Astrocyte (in vitro differentiated cells and primary cell): Measurements from ENCODE around the gene GTPBP2. TPM values are rescaled to one million over a fixed set of nuclear protein-coding genes. Genes with fewer than 3 reads are reported as not detected.

Source experiments
- DNase-seq: peaks from one replicate; pipeline ENCODE4 v3.0.0-alpha.2; 2010; ENCODE audit warnings: low read depth
- FAIRE-seq: peaks from 2 replicates; lab custom pipeline; 2011; peaks lifted over from hg19 to GRCh38; lab: Jason Lieb, UNC
- H2AFZ ChIP-seq: 2 replicates; pipeline ENCODE4 v1.6.0; 2012; ENCODE audit warnings: low read depth, low read length, inconsistent platforms
- H3K27ac ChIP-seq: 2 replicates; pipeline ENCODE4 v1.5.1; 2011; ENCODE audit warnings: low read depth, low read length, inconsistent platforms
- H3K27me3 ChIP-seq: 2 replicates; pipeline ENCODE4 v1.6.0; 2011; ENCODE audit warnings: low read length, inconsistent platforms; ENCODE audit not compliant: insufficient read depth
- H3K36me3 ChIP-seq: 2 replicates; pipeline ENCODE4 v1.5.1; 2011; ENCODE audit warnings: low read length, inconsistent platforms; ENCODE audit not compliant: insufficient read depth
- H3K4me1 ChIP-seq: 2 replicates; pipeline ENCODE4 v1.5.1; 2011; ENCODE audit warnings: low read length, inconsistent platforms; ENCODE audit not compliant: insufficient read depth
- H3K4me2 ChIP-seq: 2 replicates; pipeline ENCODE4 v1.6.0; 2012; ENCODE audit warnings: low read length, inconsistent platforms
- H3K4me3 ChIP-seq: 2 replicates; pipeline ENCODE4 v1.5.1; 2011; ENCODE audit warnings: low read depth, mild to moderate bottlenecking, low read length, inconsistent platforms; ENCODE audit not compliant: insufficient read depth
- H3K79me2 ChIP-seq: 2 replicates; pipeline ENCODE4 v1.6.0; 2012; ENCODE audit warnings: mild to moderate bottlenecking, low read length, inconsistent platforms; ENCODE audit not compliant: insufficient read depth
- H3K9ac ChIP-seq: 2 replicates; pipeline ENCODE4 v1.6.0; 2012; ENCODE audit warnings: mild to moderate bottlenecking, low read length, inconsistent platforms
- H3K9me3 ChIP-seq: 2 replicates; pipeline ENCODE4 v1.5.1; 2012; ENCODE audit warnings: low read depth, mild to moderate bottlenecking, low read length, inconsistent platforms; ENCODE audit not compliant: insufficient read depth
- H4K20me1 ChIP-seq: 2 replicates; pipeline ENCODE4 v1.6.0; 2012; ENCODE audit warnings: low read length, inconsistent platforms; ENCODE audit not compliant: insufficient read depth
- H3K27ac Mint-ChIP-seq: one replicate; pipeline ENCODE4 v1.8.0; 2021; ENCODE audit warnings: mild to moderate bottlenecking, mixed read lengths; ENCODE audit not compliant: unreplicated experiment
- H3K27me3 Mint-ChIP-seq: one replicate; pipeline ENCODE4 v1.8.0; 2021; ENCODE audit warnings: low read depth, mixed read lengths; ENCODE audit not compliant: unreplicated experiment
- H3K36me3 Mint-ChIP-seq: one replicate; pipeline ENCODE4 v1.8.0; 2021; ENCODE audit warnings: low read depth, mixed read lengths; ENCODE audit not compliant: unreplicated experiment
- H3K4me1 Mint-ChIP-seq: one replicate; pipeline ENCODE4 v1.8.0; 2021; ENCODE audit warnings: low read depth, mixed read lengths; ENCODE audit not compliant: unreplicated experiment
- H3K4me3 Mint-ChIP-seq: one replicate; pipeline ENCODE4 v1.8.0; 2021; ENCODE audit warnings: mild to moderate bottlenecking, moderate library complexity, mixed read lengths; ENCODE audit not compliant: unreplicated experiment
- H3K9me3 Mint-ChIP-seq: one replicate; pipeline ENCODE4 v1.8.0; 2021; ENCODE audit warnings: mild to moderate bottlenecking, mixed read lengths; ENCODE audit not compliant: unreplicated experiment
- EZH2 ChIP-seq: IDR thresholded peaks from 2 replicates; pipeline ENCODE4 v1.6.1; 2012; ENCODE audit warnings: mild to moderate bottlenecking, low read length, inconsistent platforms; ENCODE audit not compliant: insufficient read depth
- total RNA-seq: library from RNA; stranded (reverse); gene quantifications from 2 replicates; pipeline ENCODE4 v1.2.1, GENCODE V29; 2021
- TF ChIP-seq, protein P1 (sequence below): IDR thresholded peaks from 2 replicates; pipeline ENCODE4 v1.5.1; 2011; ENCODE audit warnings: low read depth, mild to moderate bottlenecking, inconsistent platforms, low read length, moderate library complexity; ENCODE audit not compliant: insufficient read depth

Gene GTPBP2
- total RNA-seq, 1 donor from 2014 or later = 86.6 TPM

GRCh38 chr6:43674291-43674690, 45.2 kb upstream of the GTPBP2 start:
- Histone ChIP-seq H3K27me3 (no peaks in the 10 kb centered on the region), H2AFZ (no peak overlapping the region), H3K27ac (no peak overlapping the region), H3K4me1 (peaks cover 3% of the 10 kb centered on the region), H3K4me3 (no peak overlapping the region), H3K79me2 (no peaks in the 10 kb centered on the region), H3K9ac (no peak overlapping the region), H3K9me3 (no peaks in the 10 kb centered on the region), H3K4me2 (no peak overlapping the region), H3K36me3 (peaks cover 25% of the 10 kb centered on the region), H4K20me1 (peaks cover 19% of the 10 kb centered on the region)
- DNase-seq (no peak), FAIRE-seq (no peak)
- H3K4me1 Mint-ChIP-seq = peaks cover 13% of the 10 kb centered on the region
- H3K4me3 Mint-ChIP-seq = no peak overlapping the region
- no peaks in the 10 kb centered on the region for H3K9me3 Mint-ChIP-seq
- no peak for TF ChIP-seq EZH2
- TF ChIP-seq, protein P1, sequence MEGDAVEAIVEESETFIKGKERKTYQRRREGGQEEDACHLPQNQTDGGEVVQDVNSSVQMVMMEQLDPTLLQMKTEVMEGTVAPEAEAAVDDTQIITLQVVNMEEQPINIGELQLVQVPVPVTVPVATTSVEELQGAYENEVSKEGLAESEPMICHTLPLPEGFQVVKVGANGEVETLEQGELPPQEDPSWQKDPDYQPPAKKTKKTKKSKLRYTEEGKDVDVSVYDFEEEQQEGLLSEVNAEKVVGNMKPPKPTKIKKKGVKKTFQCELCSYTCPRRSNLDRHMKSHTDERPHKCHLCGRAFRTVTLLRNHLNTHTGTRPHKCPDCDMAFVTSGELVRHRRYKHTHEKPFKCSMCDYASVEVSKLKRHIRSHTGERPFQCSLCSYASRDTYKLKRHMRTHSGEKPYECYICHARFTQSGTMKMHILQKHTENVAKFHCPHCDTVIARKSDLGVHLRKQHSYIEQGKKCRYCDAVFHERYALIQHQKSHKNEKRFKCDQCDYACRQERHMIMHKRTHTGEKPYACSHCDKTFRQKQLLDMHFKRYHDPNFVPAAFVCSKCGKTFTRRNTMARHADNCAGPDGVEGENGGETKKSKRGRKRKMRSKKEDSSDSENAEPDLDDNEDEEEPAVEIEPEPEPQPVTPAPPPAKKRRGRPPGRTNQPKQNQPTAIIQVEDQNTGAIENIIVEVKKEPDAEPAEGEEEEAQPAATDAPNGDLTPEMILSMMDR = no peak
- peaks cover 28% of the 10 kb centered on the region for H3K36me3 Mint-ChIP-seq
- no peak overlapping the region for H3K27ac Mint-ChIP-seq
- no peaks in the 10 kb centered on the region for H3K27me3 Mint-ChIP-seq

GRCh38 chr6:43673444-43674084, 44.5 kb upstream of the GTPBP2 start:
- H3K4me3 Mint-ChIP-seq = no peak overlapping the region
- H3K79me2 ChIP-seq = no peaks in the 10 kb centered on the region

More at GRCh38 chr6:43673444-43674084, 44.5 kb upstream of the GTPBP2 start:
- DNase-seq (no peak), FAIRE-seq (no peak)
- Histone ChIP-seq H3K9ac (no peak overlapping the region), H3K4me1 (peaks cover 7% of the 10 kb centered on the region), H4K20me1 (peaks cover 13% of the 10 kb centered on the region), H3K4me2 (no peak overlapping the region), H3K27ac (no peak overlapping the region), H3K9me3 (no peaks in the 10 kb centered on the region), H2AFZ (no peak overlapping the region), H3K4me3 (no peak overlapping the region), H3K27me3 (no peaks in the 10 kb centered on the region), H3K36me3 (peaks cover 21% of the 10 kb centered on the region)
- no peak for TF ChIP-seq EZH2
- TF ChIP-seq, protein P1 = no peak
- no peaks in the 10 kb centered on the region for H3K27me3 Mint-ChIP-seq
- H3K4me1 Mint-ChIP-seq = peaks cover 17% of the 10 kb centered on the region
- no peak overlapping the region for H3K27ac Mint-ChIP-seq
- H3K36me3 Mint-ChIP-seq = peaks cover 25% of the 10 kb centered on the region
- no peaks in the 10 kb centered on the region for H3K9me3 Mint-ChIP-seq
